HEK293 (cell line): Measurements from ENCODE around the gene TAS1R1.

ENCODE experiments used
- AEBP2 ChIP-seq: fragments of 450-650 bp; formaldehyde crosslinking; IDR thresholded peaks from 2 replicates; pipeline ENCODE4 v1.5.1; 2016; ENCODE audit warnings: missing biosample characterization, missing genetic modification characterization, borderline replicate concordance
- FEZF1 ChIP-seq: fragments of 450-650 bp; formaldehyde crosslinking; IDR thresholded peaks from 2 replicates; pipeline ENCODE4 v1.5.1; 2016; ENCODE audit warnings: missing biosample characterization, missing genetic modification characterization
- HIC1 ChIP-seq: fragments of 450-650 bp; formaldehyde crosslinking; IDR thresholded peaks from 2 replicates; pipeline ENCODE4 v1.5.1; 2016; ENCODE audit warnings: missing biosample characterization, missing genetic modification characterization
- HOXD13 ChIP-seq: sonication (generic); formaldehyde crosslinking; IDR thresholded peaks from 2 replicates; pipeline ENCODE4 v1.8.0; 2022; ENCODE audit warnings: missing genetic modification reagents, borderline replicate concordance
- IKZF3 ChIP-seq: fragments of 450-650 bp; IDR thresholded peaks from 2 replicates; pipeline ENCODE4 v1.5.0; 2018; ENCODE audit warnings: missing biosample characterization, mild to moderate bottlenecking, missing genetic modification characterization, moderate library complexity
- OVOL3 ChIP-seq: fragments of 450-650 bp; formaldehyde crosslinking; IDR thresholded peaks from 2 replicates; pipeline ENCODE4 v1.5.1; 2016; ENCODE audit warnings: missing biosample characterization, missing genetic modification characterization
- RBAK ChIP-seq: fragments of 450-650 bp; formaldehyde crosslinking; IDR thresholded peaks from 2 replicates; pipeline ENCODE4 v1.5.1; 2016; ENCODE audit warnings: missing biosample characterization, missing genetic modification characterization
- SALL2 ChIP-seq: fragments of 450-650 bp; formaldehyde crosslinking; IDR thresholded peaks from 2 replicates; pipeline ENCODE4 v1.5.0; 2017; ENCODE audit warnings: missing biosample characterization, mild to moderate bottlenecking, missing genetic modification characterization, borderline replicate concordance
- SCRT2 ChIP-seq: fragments of 450-650 bp; formaldehyde crosslinking; IDR thresholded peaks from 2 replicates; pipeline ENCODE4 v1.5.1; 2016; ENCODE audit warnings: missing biosample characterization, missing genetic modification characterization
- SP2 ChIP-seq: fragments of 450-650 bp; formaldehyde crosslinking; IDR thresholded peaks from 2 replicates; pipeline ENCODE4 v1.5.1; 2016; ENCODE audit warnings: missing biosample characterization, missing genetic modification characterization
- ZBTB7A ChIP-seq: fragments of 450-650 bp; formaldehyde crosslinking; IDR thresholded peaks from 2 replicates; pipeline ENCODE4 v1.5.1; 2016; ENCODE audit warnings: low read depth, missing biosample characterization, missing genetic modification characterization
- ZFP41 ChIP-seq: fragments of 450-650 bp; formaldehyde crosslinking; IDR thresholded peaks from 2 replicates; pipeline ENCODE4 v1.5.1; 2016; ENCODE audit warnings: missing biosample characterization, missing genetic modification characterization, borderline replicate concordance
- ZNF146 ChIP-seq: fragments of 450-650 bp; formaldehyde crosslinking; IDR thresholded peaks from 2 replicates; pipeline ENCODE4 v1.5.1; 2016; ENCODE audit warnings: missing biosample characterization, missing genetic modification characterization
- ZNF148 ChIP-seq: fragments of 450-650 bp; formaldehyde crosslinking; IDR thresholded peaks from 2 replicates; pipeline ENCODE4 v1.5.0; 2017; ENCODE audit warnings: missing biosample characterization, missing genetic modification characterization, borderline replicate concordance
- ZNF223 ChIP-seq: fragments of 450-650 bp; formaldehyde crosslinking; IDR thresholded peaks from 2 replicates; pipeline ENCODE4 v1.5.1; 2016; ENCODE audit warnings: missing biosample characterization, missing genetic modification characterization
- ZNF23 ChIP-seq: fragments of 450-650 bp; formaldehyde crosslinking; IDR thresholded peaks from 2 replicates; pipeline ENCODE4 v1.5.1; 2016; ENCODE audit warnings: missing biosample characterization, missing genetic modification characterization, borderline replicate concordance
- ZNF26 ChIP-seq: fragments of 450-650 bp; formaldehyde crosslinking; IDR thresholded peaks from 2 replicates; pipeline ENCODE4 v1.5.1; 2016; ENCODE audit warnings: missing biosample characterization, missing genetic modification characterization
- ZNF302 ChIP-seq: fragments of 450-650 bp; formaldehyde crosslinking; IDR thresholded peaks from 2 replicates; pipeline ENCODE4 v1.5.1; 2016; ENCODE audit warnings: missing biosample characterization, missing genetic modification characterization, low read depth
- ZNF341 ChIP-seq: fragments of 450-650 bp; formaldehyde crosslinking; IDR thresholded peaks from 2 replicates; pipeline ENCODE4; 2016; ENCODE audit warnings: low read depth, missing biosample characterization, missing genetic modification characterization
- ZNF37A ChIP-seq: fragments of 450-650 bp; IDR thresholded peaks from 2 replicates; pipeline ENCODE4 v1.5.1; 2018; ENCODE audit warnings: missing biosample characterization, missing genetic modification characterization
- ZNF416 ChIP-seq: fragments of 450-650 bp; formaldehyde crosslinking; IDR thresholded peaks from 2 replicates; pipeline ENCODE4 v1.5.1; 2016; ENCODE audit warnings: missing biosample characterization, missing genetic modification characterization
- ZNF48 ChIP-seq: fragments of 450-650 bp; formaldehyde crosslinking; IDR thresholded peaks from 2 replicates; pipeline ENCODE4 v1.5.1; 2016; ENCODE audit warnings: missing biosample characterization, missing genetic modification characterization
- ZNF513 ChIP-seq: fragments of 450-650 bp; IDR thresholded peaks from 2 replicates; pipeline ENCODE4 v1.5.1; 2018; ENCODE audit warnings: missing biosample characterization, missing genetic modification characterization
- ZNF521 ChIP-seq: fragments of 450-650 bp; formaldehyde crosslinking; IDR thresholded peaks from 2 replicates; pipeline ENCODE4 v1.5.1; 2017; ENCODE audit warnings: missing biosample characterization, mild to moderate bottlenecking, missing genetic modification characterization
- ZNF555 ChIP-seq: fragments of 450-650 bp; formaldehyde crosslinking; conservative IDR thresholded peaks from 2 replicates; pipeline ENCODE4 v1.5.1; 2017; ENCODE audit warnings: missing biosample characterization, mild to moderate bottlenecking, missing genetic modification characterization, inconsistent platforms
- ZNF561 ChIP-seq: fragments of 450-650 bp; IDR thresholded peaks from 2 replicates; pipeline ENCODE4 v1.5.1; 2018; ENCODE audit warnings: missing biosample characterization, missing genetic modification characterization, borderline replicate concordance
- ZNF585B ChIP-seq: fragments of 450-650 bp; formaldehyde crosslinking; IDR thresholded peaks from 2 replicates; pipeline ENCODE4 v1.5.1; 2016; ENCODE audit warnings: missing biosample characterization, missing genetic modification characterization
- ZNF701 ChIP-seq: fragments of 450-650 bp; formaldehyde crosslinking; IDR thresholded peaks from 2 replicates; pipeline ENCODE4 v1.5.1; 2016; ENCODE audit warnings: missing biosample characterization, missing genetic modification characterization
- ZNF776 ChIP-seq: fragments of 450-650 bp; formaldehyde crosslinking; IDR thresholded peaks from 2 replicates; pipeline ENCODE4 v1.5.0; 2017; ENCODE audit warnings: missing biosample characterization, missing genetic modification characterization, borderline replicate concordance
- ZNF785 ChIP-seq: fragments of 450-650 bp; formaldehyde crosslinking; IDR thresholded peaks from 2 replicates; pipeline ENCODE4 v1.5.1; 2016; ENCODE audit warnings: missing biosample characterization, missing genetic modification characterization
- ZNF830 ChIP-seq: fragments of 450-650 bp; IDR thresholded peaks from 2 replicates; pipeline ENCODE4 v1.5.0; 2018; ENCODE audit warnings: missing biosample characterization, missing genetic modification characterization, low read depth, mild to moderate bottlenecking, moderate library complexity
- ZXDB ChIP-seq: fragments of 450-650 bp; formaldehyde crosslinking; IDR thresholded peaks from 2 replicates; pipeline ENCODE4 v1.5.1; 2016; ENCODE audit warnings: missing biosample characterization, missing genetic modification characterization

Gene TAS1R1

GRCh38 chr1:6601923-6602668, 47.0 kb downstream of the TAS1R1 start (continued):
- TF ChIP-seq ZNF48 (no peak), ZNF148 (tag by site-specific recombination) (no peak), ZNF785 (tag by site-specific recombination) (no peak), ZBTB7A (tag by site-specific recombination) (peak; percentile 14; the same call in 1 of the 2 replicates), ZXDB (peak; percentile 30; the same call in 1 of the 2 replicates), ZNF830 (tag by site-specific recombination) (no peak), RBAK (tag by site-specific recombination) (no peak), HIC1 (tag by site-specific recombination) (no peak), ZNF585B (tag by site-specific recombination) (no peak), IKZF3 (tag by site-specific recombination) (no peak), SCRT2 (peak; percentile 69), ZNF341 (tag by site-specific recombination) (0 out of 2 replicates have a peak, but pooled peaks have one; percentile 12), SP2 (tag by site-specific recombination) (no peak), ZNF302 (tag by site-specific recombination) (no peak), ZNF416 (tag by site-specific recombination) (no peak), AEBP2 (no peak), ZNF521 (tag by site-specific recombination) (no peak), ZNF555 (tag by site-specific recombination) (no peak), ZNF26 (no peak), ZNF37A (tag by site-specific recombination) (no peak), OVOL3 (tag by site-specific recombination) (no peak), ZNF561 (tag by site-specific recombination) (no peak), ZNF776 (tag by site-specific recombination) (no peak), ZNF223 (tag by site-specific recombination) (no peak), ZNF513 (tag by site-specific recombination) (no peak), SALL2 (tag by site-specific recombination) (no peak), ZFP41 (tag by site-specific recombination) (no peak), ZNF701 (no peak), ZNF23 (no peak), FEZF1 (tag by site-specific recombination) (no peak), ZNF146 (tag by site-specific recombination) (peak; percentile 3; the same call in 1 of the 2 replicates), HOXD13 (no peak)
